MV-4-11 (cell line): ENCODE measurements around the gene EBF4.
A peak's percentile ranks its signal among the peaks of the same experiment; 100 is the strongest.
"Not testable (repeated sequence)": the region's sequence is repeated elsewhere in the genome, so short reads cannot be mapped to it uniquely, and the experiment has no call there.

Source experiments
- DNase-seq: peaks from one replicate; lab custom pipeline; 2025; lab: John Stamatoyannopoulos, UW

Gene EBF4

DNA sequence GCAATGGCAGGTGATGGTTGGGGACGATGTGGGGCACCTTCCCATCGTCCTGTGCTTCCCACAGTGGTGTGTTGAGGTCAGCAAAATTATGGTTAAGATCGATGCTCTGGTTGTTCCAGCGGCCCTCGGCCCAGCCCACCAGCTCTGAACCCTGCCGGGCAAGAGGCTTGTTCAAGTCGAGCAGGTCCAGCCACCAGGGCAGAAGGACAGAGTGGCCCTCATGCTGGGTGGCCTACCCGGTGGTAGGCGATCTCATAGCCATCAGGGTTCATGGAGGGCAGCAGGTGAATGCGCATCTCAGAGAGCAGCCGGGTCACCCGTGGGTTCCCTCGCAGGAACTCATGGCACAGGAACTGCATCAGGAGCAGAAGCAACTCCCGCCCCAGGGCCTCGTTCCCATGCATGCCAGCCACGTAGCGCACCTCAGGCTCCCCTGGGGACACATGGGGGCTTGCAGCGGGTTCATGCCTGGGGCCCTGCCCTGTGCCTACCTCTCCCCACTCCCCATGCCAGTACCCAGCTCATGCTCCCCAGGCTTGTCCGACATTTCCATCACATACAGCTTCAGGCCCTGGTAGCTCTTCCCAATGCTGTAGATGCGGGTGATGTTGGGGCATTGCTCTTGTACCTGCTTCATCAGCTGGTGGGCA, 103.6 kb downstream of the EBF4 start:
- DNase-seq, result no peak

DNA sequence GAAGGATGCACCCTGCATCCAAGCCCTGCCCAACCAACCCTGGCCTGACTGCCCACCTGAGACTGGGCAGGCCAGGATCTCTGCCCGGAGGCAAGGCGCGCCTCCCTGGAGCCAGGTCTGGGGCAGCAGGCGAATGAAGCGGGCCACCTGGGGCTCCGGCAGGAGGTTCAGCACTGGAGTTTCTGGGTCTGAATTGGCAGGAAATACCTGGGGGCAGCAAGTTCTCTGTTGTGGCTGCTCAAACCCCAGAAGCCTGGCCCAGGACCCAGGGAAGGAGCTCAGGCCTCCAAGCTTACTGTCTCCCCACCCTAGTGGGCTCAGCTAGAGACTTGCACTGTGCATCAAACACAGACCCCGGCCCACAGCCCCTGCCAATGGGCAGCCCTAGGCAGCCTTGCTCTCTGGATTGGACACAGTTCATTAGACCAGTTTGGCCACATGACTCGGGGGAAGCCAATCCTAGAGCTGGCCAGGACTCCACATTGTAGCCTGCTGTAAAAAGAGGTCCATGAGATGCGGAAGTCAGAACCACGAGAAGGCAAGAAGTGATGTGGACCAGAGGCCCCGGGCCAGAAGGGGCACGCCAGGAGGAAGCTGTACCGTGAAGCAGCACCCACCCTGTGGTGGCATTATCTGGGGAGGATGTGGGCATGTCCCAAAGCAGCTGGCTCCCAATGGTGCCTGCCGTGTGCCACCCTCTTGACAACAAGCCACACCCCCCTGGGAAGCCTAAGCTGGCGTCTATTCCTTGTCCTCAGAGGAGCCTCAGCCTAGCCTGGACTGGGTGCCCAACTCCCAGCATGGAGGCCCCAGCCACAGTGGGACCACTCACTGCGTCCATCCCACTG, 104.8 kb downstream of the EBF4 start:
- no peak for DNase-seq

DNA sequence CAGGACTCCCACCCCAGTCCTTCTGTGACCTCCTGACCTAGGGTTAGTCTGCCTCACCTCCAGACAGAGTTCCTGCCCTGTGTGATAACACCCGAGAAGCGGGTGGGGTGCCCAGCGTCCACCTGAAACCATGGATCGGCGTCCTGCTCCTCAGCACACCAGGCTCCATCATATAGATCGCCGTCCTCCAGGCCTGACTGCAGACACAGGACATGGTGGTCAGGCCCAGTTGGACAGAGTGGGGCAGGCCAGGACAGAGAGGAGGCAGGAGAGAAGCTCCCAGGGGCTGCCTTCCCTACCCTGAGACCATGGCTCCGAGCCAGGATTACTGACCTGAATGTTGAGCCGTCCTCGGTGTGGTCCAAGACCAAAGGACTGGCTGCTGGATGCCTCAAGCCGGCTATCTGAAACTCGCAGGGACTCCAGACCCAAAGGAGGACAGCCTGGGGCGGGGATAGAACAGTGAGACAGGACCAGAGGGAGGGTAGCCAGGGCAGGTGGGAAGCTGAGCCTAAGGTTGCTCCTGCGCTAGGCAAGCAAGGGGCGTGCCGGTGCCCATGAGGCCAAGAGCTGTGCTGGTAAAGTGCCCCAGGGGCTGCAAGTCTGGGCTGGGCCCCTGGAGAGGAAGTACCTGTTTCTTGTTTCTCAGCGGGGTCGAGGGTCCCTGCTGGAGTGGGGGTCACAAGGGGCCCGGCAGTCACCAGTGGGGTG, 105.7 kb downstream of the EBF4 start:
- DNase-seq, result no peak

DNA sequence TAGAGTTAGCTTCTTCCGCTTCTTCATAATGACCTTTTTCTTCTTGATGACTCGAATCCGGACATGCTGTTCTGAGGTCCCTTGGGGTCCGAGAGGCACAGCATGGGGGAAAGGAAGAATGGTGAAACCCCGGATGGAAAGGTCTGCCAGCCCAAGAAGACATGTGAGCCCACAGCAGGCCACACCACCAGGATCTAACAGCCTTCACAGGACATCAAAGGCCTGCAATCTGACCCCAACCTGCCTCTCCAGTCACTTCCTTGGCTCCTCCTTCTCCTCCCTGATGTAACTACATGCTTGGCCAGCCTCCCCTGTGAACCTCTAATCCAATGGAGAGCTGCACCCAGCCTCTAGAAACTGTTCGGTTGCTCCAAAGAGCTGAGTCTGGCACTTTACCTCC, 106.2 kb downstream of the EBF4 start:
- DNase-seq, result peak; percentile 18

DNA sequence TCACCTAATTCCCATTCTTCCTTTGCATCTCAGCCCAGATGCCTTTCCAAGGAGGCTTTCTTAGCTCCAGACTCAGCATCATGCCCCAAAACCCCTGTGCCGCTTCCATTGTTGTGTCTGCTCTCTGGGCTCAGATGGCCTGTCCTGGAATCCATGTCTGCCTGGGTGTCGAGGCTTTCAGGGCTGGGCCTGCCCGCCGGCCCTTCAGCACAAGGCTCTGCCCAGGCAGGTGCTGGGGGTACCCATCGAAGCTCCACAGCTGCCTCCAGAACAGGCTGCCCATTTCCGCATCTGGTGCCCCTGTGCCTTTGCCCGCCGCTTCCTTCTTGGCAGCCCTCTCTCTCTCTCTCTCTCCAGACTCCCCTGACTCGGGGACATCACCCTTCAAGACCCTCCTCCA, 106.7 kb downstream of the EBF4 start:
- no peak for DNase-seq

DNA sequence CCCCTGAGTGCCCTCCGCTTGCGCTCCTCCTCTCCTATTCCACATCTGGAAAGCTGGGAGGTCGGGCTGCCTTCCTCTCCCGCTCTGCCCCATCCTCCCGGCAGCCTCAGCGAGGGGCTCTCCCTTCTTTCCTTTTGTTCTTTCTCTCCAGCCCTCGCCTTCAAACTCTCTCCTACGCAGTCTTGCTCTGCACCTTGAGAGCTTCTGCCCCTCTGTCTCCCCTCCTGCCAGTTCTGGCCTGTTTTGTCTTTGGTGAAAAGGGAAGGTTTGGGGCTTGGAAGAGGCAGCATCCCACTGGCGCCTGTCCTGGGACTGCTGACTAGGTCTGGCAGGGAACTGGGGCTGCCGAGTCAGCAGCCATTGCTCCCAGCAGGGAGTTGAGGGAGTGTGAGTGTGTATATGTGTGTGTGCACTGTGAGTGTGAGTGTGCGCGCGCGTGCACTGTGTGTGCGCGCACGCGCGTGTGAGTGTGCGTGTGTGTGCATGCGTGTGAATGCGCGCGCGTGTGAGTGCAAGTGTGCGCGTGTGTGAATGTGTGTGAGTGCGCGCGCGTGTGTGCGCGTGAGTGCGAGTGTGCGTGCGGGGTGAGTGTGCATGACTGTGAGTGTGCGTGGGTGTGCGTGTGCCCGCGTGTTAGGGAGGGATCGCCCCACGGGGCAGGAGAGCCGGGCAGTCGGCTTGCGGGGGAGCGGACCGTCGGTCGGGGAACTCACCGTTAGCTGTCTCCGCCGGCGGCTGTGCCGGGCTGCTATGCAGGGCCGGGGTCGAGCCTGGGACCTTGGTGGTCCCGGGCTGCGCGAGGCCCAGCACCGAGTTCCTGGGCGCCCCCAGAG, 107.3 kb downstream of the EBF4 start:
- DNase-seq, result no peak

DNA sequence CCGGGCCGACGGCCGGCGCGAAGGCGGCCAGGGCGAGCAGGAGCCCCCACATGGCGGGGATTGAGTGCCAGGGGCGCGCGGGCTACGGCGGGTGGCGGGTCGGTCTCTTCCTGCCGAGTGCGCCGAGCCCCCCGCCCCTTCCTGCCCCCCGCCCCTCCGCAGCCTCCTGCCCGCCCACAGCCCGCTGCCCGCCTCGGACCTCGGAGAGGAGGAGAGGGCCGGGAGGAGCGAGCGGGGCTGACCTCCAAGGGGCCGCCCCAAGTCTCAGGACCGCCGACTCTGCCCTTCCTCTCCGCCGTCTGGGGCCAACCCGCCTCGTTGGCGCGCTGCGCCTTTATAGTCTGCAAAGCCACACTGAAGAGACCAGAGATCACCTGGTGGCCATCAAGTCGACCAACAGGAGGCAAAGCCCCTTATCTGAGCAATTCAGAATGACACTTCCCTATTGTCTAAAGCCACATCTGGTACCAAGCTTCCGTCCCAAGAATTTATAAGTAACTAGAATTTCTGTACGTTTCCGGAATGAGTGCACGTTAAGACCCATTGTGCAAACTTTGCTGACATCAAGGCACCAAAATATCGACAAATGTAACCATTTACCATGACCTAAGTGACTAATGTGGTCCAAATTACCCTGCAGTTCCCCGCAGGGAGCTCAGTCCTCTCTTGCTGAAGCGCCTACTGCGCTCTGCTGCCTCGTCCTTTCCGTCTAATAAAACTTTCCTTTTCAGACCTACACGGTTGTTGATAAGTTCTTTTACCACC, 108.1 kb downstream of the EBF4 start, which contains the start of gene CPXM1:
Gene CPXM1 (minus strand): TSS at position 107 of the 765 bp plus-strand sequence. CDS start 55 bp downstream, at position 52.
- peak; percentile 95 for DNase-seq

DNA sequence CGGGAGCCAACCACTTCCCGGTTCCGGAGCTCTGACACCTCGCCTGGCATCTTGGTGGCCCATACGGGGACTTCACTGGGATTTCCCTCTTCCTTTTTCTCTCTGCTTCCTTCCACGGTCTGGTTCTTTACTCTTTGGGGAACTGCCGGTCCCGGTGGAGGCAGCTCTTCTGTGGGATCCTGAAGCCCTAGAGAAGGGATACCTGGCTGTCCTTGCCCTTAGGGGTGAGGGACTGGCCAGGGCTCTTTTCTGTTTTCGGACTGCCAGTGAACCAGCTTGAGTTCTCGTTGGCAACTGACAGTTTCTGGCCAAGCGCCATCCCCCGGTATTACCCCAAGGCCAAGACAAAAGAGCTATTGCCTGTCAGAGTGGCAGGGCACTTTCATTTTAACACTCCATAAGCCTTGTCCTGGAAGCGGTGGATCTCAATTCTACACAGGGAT, 108.7 kb downstream of the EBF4 start:
- no peak for DNase-seq

DNA sequence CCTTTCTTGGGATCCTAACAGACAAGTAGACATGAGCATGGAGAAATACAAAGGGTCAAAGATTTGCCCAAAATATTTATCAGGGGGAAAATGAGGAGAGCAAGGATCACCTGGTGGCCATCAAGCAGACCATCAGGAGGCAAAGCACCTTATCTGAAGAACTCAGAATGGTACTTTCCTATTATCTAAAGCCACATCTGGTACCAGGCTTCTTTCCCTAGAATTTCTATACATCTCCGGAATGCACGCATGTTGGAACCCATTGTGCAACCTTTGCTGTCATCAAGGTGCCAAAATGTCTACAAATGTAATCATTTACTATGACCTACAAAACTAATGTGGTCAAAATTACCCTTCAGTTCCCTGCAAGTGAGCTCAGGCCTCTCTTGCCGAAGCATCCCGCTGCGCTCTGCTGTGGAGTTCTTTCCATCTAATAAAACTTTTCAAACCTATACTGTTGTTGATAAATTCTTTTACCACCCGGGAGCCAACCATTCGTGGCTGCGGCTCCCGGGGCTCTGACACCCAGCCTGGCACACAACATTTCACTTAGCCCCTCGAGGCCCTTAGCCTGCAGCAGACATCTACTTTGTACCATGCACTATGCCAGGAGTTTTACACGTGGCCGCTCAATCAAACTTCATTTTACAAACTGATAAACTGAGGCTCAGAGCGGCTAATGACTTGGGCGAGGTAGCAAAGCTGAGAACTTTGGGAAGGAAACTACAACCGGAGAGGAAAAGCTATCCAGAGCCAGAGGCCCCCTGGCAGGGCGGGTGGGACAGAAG, 111.7 kb downstream of the EBF4 start:
- no peak for DNase-seq

DNA sequence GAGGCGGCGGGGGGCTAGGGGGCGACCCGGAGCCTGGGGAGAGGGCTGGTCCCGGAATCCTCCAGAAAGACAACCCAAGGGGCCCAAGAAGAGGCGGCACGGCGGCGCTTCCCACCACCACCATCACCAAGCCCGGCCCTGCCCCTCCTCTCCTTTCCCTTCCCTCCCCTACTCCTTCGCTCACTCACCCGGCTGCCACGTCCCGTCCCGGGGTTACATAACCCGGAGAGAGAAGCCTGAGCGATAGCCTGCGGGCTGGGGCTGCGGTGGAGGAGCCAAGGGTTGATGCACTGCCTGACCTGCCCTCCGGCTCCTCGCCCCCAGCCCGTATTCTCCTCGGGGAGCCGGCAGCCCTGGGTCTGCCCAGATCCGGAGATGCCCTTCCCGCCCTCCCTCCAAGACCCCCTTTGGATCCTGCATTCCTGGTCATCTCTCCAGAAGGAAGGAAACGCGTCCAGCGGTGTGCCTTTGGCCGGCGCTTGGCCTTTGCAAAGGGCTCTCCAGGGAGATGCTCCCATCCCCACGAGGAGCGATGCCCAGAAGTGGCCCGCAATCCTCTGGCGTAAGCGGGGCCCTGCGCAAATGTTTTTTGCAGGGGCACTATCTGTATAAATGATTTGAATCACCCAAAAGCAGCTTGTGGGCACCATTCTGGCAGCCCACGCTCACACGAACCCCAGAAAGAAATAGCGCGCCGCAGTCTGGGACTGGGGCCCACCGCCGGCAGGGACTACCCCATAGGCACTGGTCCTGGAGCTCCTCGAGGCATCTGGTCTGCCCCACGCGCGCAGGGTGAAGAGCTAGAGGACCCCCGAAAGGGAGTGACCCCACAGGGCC, 112.5 kb downstream of the EBF4 start:
- peak; percentile 41 for DNase-seq

DNA sequence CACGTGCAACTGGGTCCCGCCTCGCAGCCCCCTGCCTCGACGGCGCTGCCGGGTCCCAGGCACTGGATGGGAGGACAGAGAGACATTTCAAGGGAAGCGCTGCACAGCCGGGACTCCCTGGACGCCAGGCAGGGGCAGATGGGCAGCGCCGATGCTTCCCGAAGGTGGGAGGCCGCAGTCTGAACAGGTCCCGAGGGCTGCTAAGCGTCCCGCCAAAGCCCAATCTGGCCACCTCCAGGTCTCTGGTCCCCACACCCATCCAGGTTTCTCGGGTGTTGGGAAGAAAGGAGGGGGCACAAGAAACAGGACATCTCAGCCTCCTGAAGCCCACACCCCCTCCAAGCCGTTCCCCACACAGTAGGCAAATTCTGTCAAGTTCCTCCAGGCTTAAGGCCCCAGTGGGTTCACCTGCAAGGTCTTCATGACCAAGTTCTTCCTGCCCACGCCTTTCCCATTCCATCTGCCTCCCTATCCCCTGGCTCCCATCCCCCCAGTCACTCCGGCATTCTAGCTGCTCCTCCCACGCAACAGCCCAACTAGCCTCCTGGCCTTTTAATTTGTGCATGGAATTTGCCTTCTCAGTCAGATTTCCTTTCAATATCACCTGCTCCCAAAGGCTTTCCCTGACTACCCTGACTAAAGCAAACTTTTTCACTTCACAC, 113.2 kb downstream of the EBF4 start:
- no peak for DNase-seq

DNA sequence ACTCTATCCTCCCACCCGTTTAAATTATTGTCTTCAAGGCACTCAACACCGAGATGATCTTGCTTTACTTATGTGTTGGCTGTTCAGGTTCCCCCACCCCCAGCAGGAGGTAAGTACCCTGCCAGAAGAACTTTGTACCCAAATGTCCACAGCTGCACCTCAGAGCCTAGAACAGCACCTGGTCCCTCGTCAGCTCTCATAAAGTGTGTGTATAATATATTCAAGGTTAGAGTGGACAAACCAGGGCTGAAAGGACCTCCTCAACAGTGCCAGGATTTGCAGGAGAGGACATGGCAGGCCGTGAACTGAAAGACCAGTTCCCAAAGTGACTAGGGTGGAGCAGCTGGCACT, 113.7 kb downstream of the EBF4 start:
- DNase-seq, result no peak

DNA sequence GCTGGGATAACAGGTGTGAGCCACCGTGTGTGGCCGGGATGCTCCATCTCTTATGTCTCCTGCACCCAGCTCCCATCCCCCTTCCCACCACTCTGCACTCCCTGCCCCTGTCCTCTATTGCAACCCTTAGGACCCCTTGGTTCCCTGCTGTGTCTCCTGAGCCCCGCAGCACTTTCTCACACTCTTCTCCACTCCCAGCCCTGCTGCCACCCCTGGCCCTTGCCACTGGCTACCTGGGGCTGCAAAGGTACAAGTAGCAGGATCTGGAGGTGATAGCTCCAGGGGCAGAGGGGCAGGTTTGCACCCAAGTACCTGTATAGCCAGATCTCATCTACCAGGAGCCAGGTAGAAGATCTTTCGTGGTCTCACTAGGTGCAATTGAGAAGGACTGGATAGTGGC, 114.4 kb downstream of the EBF4 start:
- DNase-seq, result no peak

DNA sequence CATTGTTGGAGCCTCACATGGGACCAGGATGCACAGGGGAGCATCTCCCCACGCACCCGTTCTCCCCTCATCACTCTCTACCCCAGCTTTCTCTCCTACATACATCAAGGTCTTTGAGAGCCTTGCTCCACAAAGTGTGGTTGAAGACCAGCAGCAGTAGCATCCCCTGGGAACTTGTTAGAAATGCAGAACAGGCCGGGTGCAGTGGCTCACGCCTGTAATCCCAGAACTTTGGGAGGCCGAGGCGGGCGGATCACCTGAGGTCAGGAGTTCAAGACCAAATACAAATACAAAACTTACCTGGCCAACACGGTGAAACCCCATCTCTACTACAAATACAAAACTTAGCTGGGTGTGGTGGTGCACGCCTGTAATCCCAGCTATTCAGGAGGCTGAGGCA, 115.3 kb downstream of the EBF4 start:
- not testable (repeated sequence) for DNase-seq

DNA sequence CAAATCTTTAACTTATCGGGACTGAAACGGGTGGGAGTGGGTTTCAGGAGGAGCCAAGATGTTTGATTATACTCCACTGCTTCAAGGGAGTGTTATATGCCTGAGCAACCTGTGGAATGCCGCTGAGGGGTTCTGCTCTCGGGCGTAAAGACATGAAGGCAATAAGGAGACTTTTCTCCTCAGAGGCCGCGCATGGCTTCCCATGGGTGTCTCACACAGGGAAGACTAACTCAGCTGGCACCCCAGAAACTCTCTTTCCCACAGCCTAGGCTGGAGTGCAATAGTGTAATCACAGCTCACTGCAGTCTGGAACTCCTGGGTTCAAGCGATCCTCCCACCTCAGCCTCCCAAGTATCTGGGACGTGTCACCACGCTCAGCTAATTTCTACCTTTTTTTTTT, 117.1 kb downstream of the EBF4 start:
- no peak for DNase-seq
